Measurements from ENCODE around the gene SLMAP.

DNA sequence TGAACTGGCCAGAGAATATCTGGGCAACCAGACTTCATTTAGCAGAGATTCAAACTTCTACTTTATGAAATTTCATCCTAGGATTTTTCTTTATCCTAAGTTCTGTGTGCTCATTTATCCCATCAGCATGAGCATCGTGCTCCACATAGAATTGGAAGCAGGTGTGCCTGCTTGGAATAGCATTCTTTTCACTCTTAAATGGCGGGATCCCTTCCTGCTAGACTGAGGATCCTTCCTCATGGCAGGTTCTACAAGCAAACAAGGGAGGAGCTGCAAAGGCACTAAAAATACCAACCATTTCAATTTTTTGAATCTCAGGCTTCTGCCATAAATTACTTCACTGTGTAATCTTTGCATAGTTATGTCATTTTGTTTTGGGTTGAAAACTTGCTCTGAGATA lies 177.5 kb downstream of the SLMAP start:
- TF ChIP-seq, protein P1, sequence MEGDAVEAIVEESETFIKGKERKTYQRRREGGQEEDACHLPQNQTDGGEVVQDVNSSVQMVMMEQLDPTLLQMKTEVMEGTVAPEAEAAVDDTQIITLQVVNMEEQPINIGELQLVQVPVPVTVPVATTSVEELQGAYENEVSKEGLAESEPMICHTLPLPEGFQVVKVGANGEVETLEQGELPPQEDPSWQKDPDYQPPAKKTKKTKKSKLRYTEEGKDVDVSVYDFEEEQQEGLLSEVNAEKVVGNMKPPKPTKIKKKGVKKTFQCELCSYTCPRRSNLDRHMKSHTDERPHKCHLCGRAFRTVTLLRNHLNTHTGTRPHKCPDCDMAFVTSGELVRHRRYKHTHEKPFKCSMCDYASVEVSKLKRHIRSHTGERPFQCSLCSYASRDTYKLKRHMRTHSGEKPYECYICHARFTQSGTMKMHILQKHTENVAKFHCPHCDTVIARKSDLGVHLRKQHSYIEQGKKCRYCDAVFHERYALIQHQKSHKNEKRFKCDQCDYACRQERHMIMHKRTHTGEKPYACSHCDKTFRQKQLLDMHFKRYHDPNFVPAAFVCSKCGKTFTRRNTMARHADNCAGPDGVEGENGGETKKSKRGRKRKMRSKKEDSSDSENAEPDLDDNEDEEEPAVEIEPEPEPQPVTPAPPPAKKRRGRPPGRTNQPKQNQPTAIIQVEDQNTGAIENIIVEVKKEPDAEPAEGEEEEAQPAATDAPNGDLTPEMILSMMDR (IDR thresholded peaks at IDR 0.05) = no peak
- no peak for TF ChIP-seq POLR2AphosphoS5 (IDR thresholded peaks at IDR 0.05; ENCODE audit: low read depth, low read length)
- TF ChIP-seq, protein P2, sequence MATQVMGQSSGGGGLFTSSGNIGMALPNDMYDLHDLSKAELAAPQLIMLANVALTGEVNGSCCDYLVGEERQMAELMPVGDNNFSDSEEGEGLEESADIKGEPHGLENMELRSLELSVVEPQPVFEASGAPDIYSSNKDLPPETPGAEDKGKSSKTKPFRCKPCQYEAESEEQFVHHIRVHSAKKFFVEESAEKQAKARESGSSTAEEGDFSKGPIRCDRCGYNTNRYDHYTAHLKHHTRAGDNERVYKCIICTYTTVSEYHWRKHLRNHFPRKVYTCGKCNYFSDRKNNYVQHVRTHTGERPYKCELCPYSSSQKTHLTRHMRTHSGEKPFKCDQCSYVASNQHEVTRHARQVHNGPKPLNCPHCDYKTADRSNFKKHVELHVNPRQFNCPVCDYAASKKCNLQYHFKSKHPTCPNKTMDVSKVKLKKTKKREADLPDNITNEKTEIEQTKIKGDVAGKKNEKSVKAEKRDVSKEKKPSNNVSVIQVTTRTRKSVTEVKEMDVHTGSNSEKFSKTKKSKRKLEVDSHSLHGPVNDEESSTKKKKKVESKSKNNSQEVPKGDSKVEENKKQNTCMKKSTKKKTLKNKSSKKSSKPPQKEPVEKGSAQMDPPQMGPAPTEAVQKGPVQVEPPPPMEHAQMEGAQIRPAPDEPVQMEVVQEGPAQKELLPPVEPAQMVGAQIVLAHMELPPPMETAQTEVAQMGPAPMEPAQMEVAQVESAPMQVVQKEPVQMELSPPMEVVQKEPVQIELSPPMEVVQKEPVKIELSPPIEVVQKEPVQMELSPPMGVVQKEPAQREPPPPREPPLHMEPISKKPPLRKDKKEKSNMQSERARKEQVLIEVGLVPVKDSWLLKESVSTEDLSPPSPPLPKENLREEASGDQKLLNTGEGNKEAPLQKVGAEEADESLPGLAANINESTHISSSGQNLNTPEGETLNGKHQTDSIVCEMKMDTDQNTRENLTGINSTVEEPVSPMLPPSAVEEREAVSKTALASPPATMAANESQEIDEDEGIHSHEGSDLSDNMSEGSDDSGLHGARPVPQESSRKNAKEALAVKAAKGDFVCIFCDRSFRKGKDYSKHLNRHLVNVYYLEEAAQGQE (IDR thresholded peaks at IDR 0.05; ENCODE audit: insufficient read depth in 1 of 2, low read depth in 2 of 2, low read length in 1 of 2) = no peak
